Right ventricle myocardium inferior (tissue), 1 donor: ENCODE measurements around the gene DIS3L2. TPM values are rescaled to one million over a fixed set of nuclear protein-coding genes. Genes with fewer than 3 reads are reported as not detected.
A peak's percentile ranks its signal among the peaks of the same experiment; 100 is the strongest.
"Not testable (repeated sequence)": the region's sequence is repeated elsewhere in the genome, so short reads cannot be mapped to it uniquely, and the experiment has no call there.

Source experiments
- ATAC-seq: fragments of 200-7000 bp; cut with Tn5 transposase; one replicate; pipeline ENCODE4 v1.9.1; 2020; ENCODE audit warnings: mild to moderate bottlenecking, moderate library complexity
- DNase-seq: peaks from one replicate; pipeline ENCODE4 v3.0.0; 2021; ENCODE audit errors: missing footprints
- intact Hi-C: fragments of 100-400 bp; cut with DNase I; formaldehyde crosslinking; loops from one replicate; pipeline ENCODE4 v1.11.0; 2022
- total RNA-seq: library from RNA; stranded (reverse); fragmentation: NEBNext Ultra II Directional; extraction: Animal tissue kit (Norgen Biotek cat#: 25700); gene quantifications from one replicate; pipeline ENCODE4 v1.2.1, GENCODE V29; 2021
- donor health status: DM: no; HTN: yes; CAD: no; lungs with severe emphysema.

DIS3L2 gene
- total RNA-seq, 1 donor from 2014 or later = 16.9 TPM

DNA sequence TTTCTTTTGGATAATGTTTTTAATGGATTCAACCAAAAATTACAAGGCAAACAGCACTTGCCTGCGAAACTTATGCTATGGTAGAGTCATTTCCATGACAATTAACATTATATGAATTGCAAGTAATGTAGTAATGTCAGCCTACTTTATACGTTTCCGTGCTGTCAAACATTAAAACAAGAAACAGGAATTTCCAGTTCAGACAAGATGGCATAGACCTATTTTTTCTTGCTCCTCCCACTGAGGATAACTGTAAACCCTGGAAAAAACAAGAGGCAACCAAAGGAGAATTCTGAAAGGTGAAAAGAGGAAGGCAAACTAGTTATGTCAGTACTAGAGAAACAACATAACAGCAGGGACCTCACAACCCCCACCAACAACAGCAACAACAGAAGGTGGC lies 170.7 kb downstream of the DIS3L2 start:
- DNase-seq (no peak), ATAC-seq (no peak)
- intact Hi-C loops = no loop called here

DNA sequence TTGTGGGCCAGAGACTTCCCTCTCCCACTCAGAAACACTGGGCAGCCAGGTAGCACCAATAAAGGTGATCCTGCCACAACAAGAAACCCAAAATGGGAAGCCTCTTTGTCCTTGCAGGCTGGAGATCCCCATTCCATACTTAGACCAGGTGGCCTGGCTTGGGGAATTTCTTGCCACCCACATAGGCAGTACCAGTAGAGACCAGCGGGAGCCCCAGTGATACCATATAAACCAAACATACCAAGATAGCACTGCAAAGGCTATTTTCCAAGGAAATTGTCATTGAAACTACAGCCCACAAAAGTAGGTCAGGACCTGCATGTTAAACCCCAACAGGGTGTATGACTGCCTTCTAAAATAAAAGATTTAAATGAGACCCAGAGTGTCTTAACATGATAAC lies 171.6 kb downstream of the DIS3L2 start:
- DNase-seq (no peak), ATAC-seq (no peak)
- intact Hi-C loops = no loop called here

DNA sequence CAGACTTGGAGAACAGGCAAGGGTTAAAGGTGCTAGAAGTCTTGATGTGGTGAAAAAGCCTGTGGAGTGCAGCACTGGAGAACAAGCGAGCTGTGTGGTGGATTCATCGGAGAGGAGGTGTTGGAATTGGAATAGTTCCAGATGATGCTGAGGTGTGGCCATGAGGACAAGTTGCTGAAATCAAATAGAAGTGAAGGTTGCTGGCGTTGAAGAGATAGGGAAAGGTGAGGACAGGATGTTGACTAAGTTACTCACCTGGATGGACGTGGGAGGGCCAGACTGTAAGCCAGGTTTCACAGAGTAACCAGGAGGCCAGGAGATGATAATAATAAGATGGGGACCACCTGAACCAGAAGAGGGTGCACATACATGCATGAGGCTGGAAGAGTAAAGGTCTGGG lies 173.4 kb downstream of the DIS3L2 start:
- intact Hi-C loops = no loop called here
- DNase-seq (no peak), ATAC-seq (no peak)

DNA sequence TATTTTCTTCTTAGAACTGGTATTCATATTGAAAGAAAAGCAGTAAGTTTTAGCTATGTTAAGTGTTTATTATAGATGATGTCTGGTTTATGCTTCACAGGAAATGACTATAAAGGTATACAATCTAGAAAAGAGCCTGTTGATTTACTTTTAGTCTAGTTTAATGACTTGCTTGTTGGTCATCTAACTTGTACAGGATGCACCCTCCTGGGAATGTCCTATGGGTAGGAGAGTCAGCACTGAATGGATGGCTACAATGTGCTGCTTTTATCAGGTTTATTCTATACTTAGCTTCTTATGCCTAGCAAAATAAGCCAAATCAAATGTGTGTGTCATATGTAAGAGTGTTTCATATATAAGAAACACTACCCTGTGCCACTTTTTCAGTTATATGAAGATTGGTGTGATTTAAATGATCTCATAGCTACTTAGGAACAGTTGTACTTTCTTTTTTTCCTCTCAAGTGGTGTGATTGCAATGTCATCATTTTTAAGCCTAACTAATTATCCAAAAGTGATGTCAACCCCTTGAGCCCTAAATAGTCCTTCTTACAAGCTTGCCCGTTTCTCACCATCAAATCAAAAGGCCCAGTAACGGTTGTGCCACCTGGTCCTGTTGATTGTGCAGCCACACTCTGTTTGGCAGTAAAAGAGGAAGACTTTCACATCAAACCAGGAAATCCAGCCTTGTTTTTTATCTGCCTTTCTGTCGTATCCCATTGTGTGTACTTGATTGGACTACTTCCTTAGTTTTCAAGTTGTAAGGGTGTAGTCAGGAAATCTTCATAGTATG lies 176.0 kb downstream of the DIS3L2 start:
- peak; percentile 5 for ATAC-seq
- DNase-seq = no peak
- intact Hi-C loops = loop anchor here (2.0 kb wide), 1 partner anchor 207 kb away; no protein-coding TSS in a partner anchor

- ATAC-seq (no peak), DNase-seq (no peak)
- intact Hi-C loops = loop anchor here (2.0 kb wide), 1 partner anchor 208 kb away; no protein-coding TSS in a partner anchor
Measured at GRCh38 chr2:232138441-232138840, 176.9 kb downstream of the DIS3L2 start.

DNA sequence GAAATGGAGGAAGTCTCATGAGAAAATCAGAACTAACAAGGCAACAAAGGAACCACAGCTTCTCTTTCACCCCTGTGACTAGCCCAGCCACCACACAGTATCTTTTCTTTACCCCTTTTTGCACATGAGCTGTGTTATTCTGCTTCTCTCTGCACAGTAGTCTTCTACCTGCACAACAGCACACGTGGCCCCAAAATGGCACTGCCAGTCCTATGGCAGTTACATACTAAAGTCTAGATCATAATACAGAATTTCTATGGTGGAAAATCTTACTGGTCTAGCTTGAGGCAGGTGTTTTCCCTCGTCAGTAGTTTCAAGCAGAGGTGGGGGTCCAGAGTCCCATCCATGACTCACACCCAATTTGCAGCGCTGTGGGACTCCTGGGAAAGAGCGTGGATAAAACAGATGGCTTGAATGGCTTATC lies 177.7 kb downstream of the DIS3L2 start:
- intact Hi-C loops = loop anchor here (2.0 kb wide), 1 partner anchor 208 kb away; no protein-coding TSS in a partner anchor

DNA sequence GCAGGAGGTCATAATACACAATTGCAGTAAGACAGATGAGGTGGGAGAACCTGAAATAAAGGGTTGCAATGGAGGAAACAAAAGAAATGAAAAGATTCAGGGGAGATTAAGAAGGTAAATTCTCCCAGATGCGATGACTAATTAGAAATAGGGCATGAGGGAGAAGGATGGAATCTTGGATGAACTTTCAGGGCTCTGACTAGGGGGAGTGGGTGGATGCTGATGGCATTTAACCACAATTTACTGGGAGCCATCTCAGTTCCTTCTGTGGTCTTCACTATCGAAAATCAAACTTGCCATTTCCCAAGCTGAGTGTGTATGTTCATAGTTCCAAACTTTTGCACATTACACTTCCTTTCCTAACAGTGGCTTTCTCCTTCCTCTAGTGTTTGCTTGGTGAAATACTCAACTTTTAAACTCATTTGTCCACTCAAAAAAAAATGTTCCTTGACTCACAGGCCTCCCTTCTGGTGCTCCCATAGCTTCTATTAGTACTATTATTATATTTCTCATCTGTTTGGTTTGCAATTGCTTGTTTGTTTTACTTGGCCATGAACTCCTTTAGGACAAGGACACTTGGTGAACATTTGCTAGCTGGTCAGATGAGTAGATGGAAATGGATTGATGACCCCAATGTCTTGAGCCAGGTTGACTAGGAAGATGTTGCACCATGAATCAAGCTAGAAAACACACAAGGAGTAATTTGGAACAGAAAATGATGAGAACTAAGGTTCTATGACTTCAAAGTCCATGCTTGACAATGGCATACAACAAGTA lies 178.5 kb downstream of the DIS3L2 start:
- ATAC-seq = no peak
- DNase-seq = no peak
- intact Hi-C loops = loop anchor here (2.0 kb wide), 1 partner anchor 209 kb away; no protein-coding TSS in a partner anchor

More for the DNA sequence above, 177.7 kb downstream of the DIS3L2 start:
- DNase-seq (no peak), ATAC-seq (no peak)

GRCh38 chr2:232141591-232141990 lies 180.1 kb downstream of the DIS3L2 start:
- intact Hi-C loops = no loop called here
- DNase-seq (no peak), ATAC-seq (no peak)

GRCh38 chr2:232142049-232142448 lies 180.5 kb downstream of the DIS3L2 start:
- ATAC-seq (peak; percentile 50), DNase-seq (no peak)
- intact Hi-C loops = loop anchor here (1.0 kb wide), 1 partner anchor 218 kb away; no protein-coding TSS in a partner anchor

- ATAC-seq = no peak
- intact Hi-C loops = loop anchor here (1.0 kb wide), 1 partner anchor 218 kb away; no protein-coding TSS in a partner anchor
- no peak for DNase-seq
Measured at GRCh38 chr2:232142502-232142901, 181.0 kb downstream of the DIS3L2 start.

DNA sequence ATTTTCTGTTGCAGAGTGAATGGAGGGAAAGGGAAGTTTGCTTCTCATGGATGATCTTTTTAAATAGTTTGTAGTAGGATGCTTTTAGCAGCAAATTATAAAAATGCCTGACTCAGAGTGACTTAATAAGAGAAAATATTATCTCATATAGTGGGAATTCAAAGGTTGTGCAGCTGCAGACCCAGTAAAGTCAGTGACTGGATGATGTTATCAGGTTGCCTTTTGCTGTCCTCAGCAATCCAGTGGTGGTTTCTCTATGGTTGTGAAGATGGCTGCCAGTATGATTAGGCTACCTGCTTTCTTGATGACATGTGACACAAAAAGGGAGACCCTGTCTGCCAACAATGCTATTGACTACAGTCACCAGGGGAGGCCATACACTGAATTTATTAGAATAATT lies 184.8 kb downstream of the DIS3L2 start:
- intact Hi-C loops = no loop called here
- ATAC-seq = no peak
- DNase-seq = no peak

DNA sequence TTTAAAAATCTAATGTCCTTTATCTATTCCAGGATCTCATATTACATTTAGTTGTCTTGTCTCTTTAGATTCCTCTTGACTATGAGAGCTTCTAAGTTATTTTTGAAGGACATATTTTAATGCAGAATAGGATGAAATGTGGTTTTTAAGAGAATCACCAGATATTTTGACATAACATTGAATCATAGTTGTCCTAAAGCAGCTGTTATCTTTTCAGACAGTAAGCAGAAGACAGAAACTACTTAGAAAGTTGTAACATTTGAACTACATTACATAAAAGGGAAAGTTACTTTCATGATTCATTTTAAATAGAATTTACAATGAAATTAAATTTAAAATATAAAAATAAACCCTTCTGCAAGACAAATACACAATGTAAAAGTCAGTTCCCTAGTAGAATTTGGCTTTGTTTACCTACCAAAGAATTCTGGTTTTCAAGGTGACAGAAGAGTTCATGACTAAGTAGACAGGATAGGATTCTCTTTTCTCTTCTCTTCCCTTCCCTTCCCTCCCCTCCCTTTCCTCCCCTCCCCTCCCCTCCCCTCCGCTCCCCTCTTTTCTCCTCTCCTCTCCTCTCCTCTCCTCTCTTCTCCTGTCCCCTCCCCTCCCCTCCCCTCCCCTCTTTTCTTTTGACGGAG lies 186.0 kb downstream of the DIS3L2 start:
- ATAC-seq = no peak
- intact Hi-C loops = no loop called here
- DNase-seq = no peak

DNA sequence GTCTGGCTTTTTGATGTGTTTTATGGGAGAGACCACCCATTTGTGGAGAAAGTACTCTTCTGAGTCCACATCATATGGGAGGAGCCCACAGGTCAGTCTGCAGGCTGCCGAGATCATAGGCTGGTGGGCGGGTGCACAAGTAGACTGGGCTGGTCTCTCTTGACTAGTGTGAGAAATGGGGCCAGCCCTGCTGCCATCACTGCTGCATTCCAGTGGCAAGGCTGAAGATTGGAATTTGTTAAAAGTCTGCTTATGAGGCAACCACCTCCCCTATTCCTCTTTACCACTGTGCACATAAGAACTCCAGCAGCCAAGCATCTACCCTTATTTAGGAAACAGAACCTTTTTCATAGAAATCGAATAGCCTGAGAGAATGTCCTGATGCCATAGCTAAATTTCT lies 200.7 kb downstream of the DIS3L2 start:
- no peak for ATAC-seq
- intact Hi-C loops = no loop called here

DNA sequence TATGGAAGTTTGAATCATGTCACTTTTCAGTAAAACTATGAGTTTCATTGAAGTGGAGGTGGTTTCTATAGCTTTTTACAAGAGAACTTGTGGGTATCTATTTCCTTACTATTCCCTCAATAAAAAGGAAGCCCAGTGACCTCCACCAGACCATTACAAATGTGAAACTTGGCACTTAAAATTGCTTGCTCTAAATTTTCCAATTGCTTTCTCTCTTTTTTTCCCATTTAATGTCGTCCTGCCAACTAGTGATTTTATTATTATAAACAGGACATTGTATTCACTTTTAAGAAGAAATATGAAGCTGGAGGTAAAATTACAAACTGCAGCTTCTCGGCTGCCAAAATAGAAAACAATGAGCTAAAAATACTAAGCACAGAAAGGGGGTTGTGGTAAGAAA lies 208.9 kb downstream of the DIS3L2 start:
- no peak for ATAC-seq
- no peak for DNase-seq
- intact Hi-C loops = no loop called here

More for the DNA sequence above, 200.7 kb downstream of the DIS3L2 start:
- DNase-seq = no peak

DNA sequence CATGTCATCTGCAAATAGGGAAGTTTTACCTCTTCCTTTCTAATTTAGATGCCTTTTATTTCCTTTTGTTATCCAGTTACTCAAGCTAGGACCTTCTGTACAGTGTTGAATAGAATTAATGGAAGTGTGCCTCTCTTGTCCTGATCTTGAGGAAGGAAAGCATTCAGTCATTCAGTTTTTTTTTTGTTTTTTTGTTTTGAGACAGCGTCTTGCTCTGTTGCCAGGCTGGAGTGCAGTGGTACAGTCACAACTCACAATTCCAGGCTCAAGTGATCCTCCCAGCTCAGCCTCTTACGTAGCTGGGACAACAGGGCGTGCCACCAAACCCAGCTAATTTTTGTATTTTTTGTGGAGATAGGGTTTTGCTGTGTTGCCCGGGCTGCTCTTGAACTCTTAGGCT lies 213.1 kb downstream of the DIS3L2 start:
- no peak for ATAC-seq
- intact Hi-C loops = no loop called here
- DNase-seq = no peak

- ATAC-seq, DNase-seq, intact Hi-C loops: not testable (repeated sequence)
Measured at GRCh38 chr2:232176587-232176986, 215.1 kb downstream of the DIS3L2 start.

DNA sequence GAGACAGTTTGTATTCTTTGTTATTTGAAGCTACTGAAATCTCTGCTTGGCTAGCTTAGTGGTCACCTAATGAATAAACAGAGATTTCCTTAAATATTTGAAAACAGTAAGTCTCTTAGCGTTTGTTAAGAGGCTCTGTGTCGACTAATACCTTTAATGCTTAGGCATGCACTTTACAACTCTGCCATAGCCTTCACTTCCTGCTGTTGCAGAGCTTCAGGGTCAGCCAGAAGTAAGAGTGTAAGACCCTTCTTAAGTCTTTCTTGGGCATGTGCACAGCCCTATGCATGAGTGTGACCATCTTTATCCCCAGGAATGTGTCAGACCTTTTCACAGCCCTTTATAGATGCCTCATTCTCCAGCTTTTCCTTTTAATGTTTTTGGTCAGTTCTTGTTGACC lies 221.8 kb downstream of the DIS3L2 start:
- ATAC-seq (no peak), DNase-seq (no peak)
- intact Hi-C loops = no loop called here

GRCh38 chr2:232184346-232184745 lies 222.8 kb downstream of the DIS3L2 start:
- DNase-seq (no peak), ATAC-seq (no peak)
- intact Hi-C loops = no loop called here

GRCh38 chr2:232190796-232191195 lies 229.3 kb downstream of the DIS3L2 start:
- ATAC-seq (no peak), DNase-seq (no peak)
- intact Hi-C loops = no loop called here
